Embryonic facial prominence (tissue), 1 donor: ENCODE data around the gene KCNMB3.

Experiments used
- DNase-seq: peaks from one replicate; pipeline ENCODE4 v3.0.0-alpha.2; 2016; ENCODE audit errors: extremely low spot score

Gene KCNMB3

GRCh38 chr3:179196098-179196497 lies 54.8 kb downstream of the KCNMB3 start:
- DNase-seq: no peak

GRCh38 chr3:179194931-179195330 lies 56.0 kb downstream of the KCNMB3 start:
- DNase-seq: no peak
